Progenitor cell of endocrine pancreas (in vitro differentiated cells): ENCODE results near the gene FAAH2. TPM values are rescaled to one million over a fixed set of nuclear protein-coding genes. Genes with fewer than 3 reads are reported as not detected.

Experiments used
- DNase-seq: peaks from one replicate; pipeline ENCODE4 v3.0.0; 2021; ENCODE audit warnings: low spot score; ENCODE audit not compliant: unreplicated experiment
- H3K27ac Mint-ChIP-seq: 2 replicates; pipeline ENCODE4 v1.8.0; 2021; ENCODE audit warnings: mild to moderate bottlenecking, moderate library complexity, mixed read lengths
- H3K27me3 Mint-ChIP-seq: 2 replicates; pipeline ENCODE4 v1.8.0; 2021; ENCODE audit warnings: mixed read lengths
- H3K36me3 Mint-ChIP-seq: 2 replicates; pipeline ENCODE4 v1.8.0; 2022; ENCODE audit warnings: mixed read lengths; ENCODE audit not compliant: insufficient read depth
- H3K4me1 Mint-ChIP-seq: 2 replicates; pipeline ENCODE4 v1.8.0; 2021; ENCODE audit warnings: low read depth, mixed read lengths
- H3K4me3 Mint-ChIP-seq: 2 replicates; pipeline ENCODE4 v1.8.0; 2021; ENCODE audit warnings: low read depth, mild to moderate bottlenecking, moderate library complexity, mixed read lengths
- H3K9me3 Mint-ChIP-seq: 2 replicates; pipeline ENCODE4 v1.8.0; 2021; ENCODE audit warnings: low read depth, mixed read lengths
- CTCF ChIP-seq: fragments of 200-600 bp; sonication (generic); IDR thresholded peaks from one replicate; pipeline ENCODE4 v1.5.0; 2021; ENCODE audit warnings: antibody characterized with exemption, mild to moderate bottlenecking; ENCODE audit not compliant: unreplicated experiment
- total RNA-seq: library from RNA; stranded (reverse); gene quantifications from 2 replicates; pipeline ENCODE4 v1.2.1, GENCODE V29; 2021

FAAH2 gene
- total RNA-seq, 1 donor from 2014 or later, result 12.8 TPM

GRCh38 chrX:57422289-57422688 lies 135.8 kb downstream of the FAAH2 start:
- Mint-ChIP-seq H3K4me1 (peaks cover 3% of the 10 kb centered on the region), H3K9me3 (peaks cover 17% of the 10 kb centered on the region), H3K4me3 (no peak overlapping the region), H3K27me3 (no peaks in the 10 kb centered on the region), H3K27ac (no peak overlapping the region), H3K36me3 (peaks cover 2% of the 10 kb centered on the region)
- no peak for DNase-seq
- no peak for TF ChIP-seq CTCF

- Mint-ChIP-seq H3K9me3 (peaks cover 19% of the 10 kb centered on the region), H3K27me3 (no peaks in the 10 kb centered on the region), H3K4me3 (no peak overlapping the region), H3K27ac (no peak overlapping the region), H3K4me1 (no peaks in the 10 kb centered on the region), H3K36me3 (peaks cover 2% of the 10 kb centered on the region)
- TF ChIP-seq CTCF, result no peak
- no peak for DNase-seq
These were observed 136.3 kb downstream of the FAAH2 start for GRCh38 chrX:57422790-57423189.

GRCh38 chrX:57445076-57445475 lies 158.6 kb downstream of the FAAH2 start:
- no peak overlapping the region for H3K4me3 Mint-ChIP-seq
- no peak overlapping the region for H3K27ac Mint-ChIP-seq
- H3K36me3 Mint-ChIP-seq, result peaks cover 22% of the 10 kb centered on the region
- H3K27me3 Mint-ChIP-seq, result no peaks in the 10 kb centered on the region
- no peak for DNase-seq
- no peak for TF ChIP-seq CTCF
- peaks cover 34% of the 10 kb centered on the region for H3K9me3 Mint-ChIP-seq
- no peaks in the 10 kb centered on the region for H3K4me1 Mint-ChIP-seq

- Mint-ChIP-seq H3K4me1 (no peaks in the 10 kb centered on the region), H3K9me3 (peaks cover 26% of the 10 kb centered on the region), H3K27me3 (no peaks in the 10 kb centered on the region), H3K4me3 (no peak overlapping the region), H3K36me3 (peaks cover 19% of the 10 kb centered on the region), H3K27ac (no peak overlapping the region)
- TF ChIP-seq CTCF, result no peak
- DNase-seq, result no peak
These were observed 159.3 kb downstream of the FAAH2 start for GRCh38 chrX:57445832-57446231.

GRCh38 chrX:57447856-57448255 lies 161.3 kb downstream of the FAAH2 start:
- Mint-ChIP-seq H3K27ac (no peak overlapping the region), H3K9me3 (peaks cover 19% of the 10 kb centered on the region), H3K4me3 (no peak overlapping the region)

More at GRCh38 chrX:57447856-57448255, 161.3 kb downstream of the FAAH2 start:
- peaks cover 19% of the 10 kb centered on the region for H3K36me3 Mint-ChIP-seq
- DNase-seq, result no peak
- no peaks in the 10 kb centered on the region for H3K4me1 Mint-ChIP-seq
- no peak for TF ChIP-seq CTCF
- no peaks in the 10 kb centered on the region for H3K27me3 Mint-ChIP-seq
